HepG2 (cell line): ENCODE data around the gene TPO. TPM values are rescaled to one million over a fixed set of nuclear protein-coding genes. Genes with fewer than 3 reads are reported as not detected.

Experiments used
- ATAC-seq: fragments of 200-7000 bp; cut with Tn5 transposase; 3 replicates; pipeline ENCODE4 v1.9.1; 2020; ENCODE audit warnings: mild to moderate bottlenecking, moderate library complexity
- Bru-seq: library from RNA; stranded (reverse); fragments of 400-500 nt; gene quantifications from one replicate; lab custom pipeline; 2021; lab: Mats Ljungman, UMichigan
- BruChase-seq, 2 experiments: library from RNA; stranded (reverse); fragments of 400-500 nt; gene quantifications; one replicate each; lab custom pipeline; 2021; lab: Mats Ljungman, UMichigan
- BruUV-seq: library from RNA; stranded (reverse); fragments of 400-500 nt; replicated peaks from 2 replicates; lab custom pipeline; 2021; lab: Mats Ljungman, UMichigan
- CTCF ChIA-PET: fragments of 300-600 bp; formaldehyde crosslinking; extraction: SDS; loops from one replicate; lab custom pipeline; 2021; ENCODE audit warnings: low total read pairs, inconsistent platforms, low intra/inter-chr PET ratio; lab: Yijun Ruan, JAX
- POLR2A ChIA-PET: fragments of 350-600 bp; sonication (Branson Sonifier 250); formaldehyde crosslinking; loops from one replicate; lab custom pipeline; 2020; ENCODE audit warnings: antibody characterized with exemption, inconsistent platforms; lab: Yijun Ruan, JAX
- DNase-seq: peaks from one replicate; pipeline ENCODE4 v3.0.0-alpha.2; 2015; ENCODE audit warnings: low spot score
- FAIRE-seq: peaks from 3 replicates; lab custom pipeline; 2011; peaks lifted over from hg19 to GRCh38; lab: Jason Lieb, UNC
- H2AFZ ChIP-seq: one replicate; pipeline ENCODE4 v1.6.1; 2011; ENCODE audit warnings: low read length, inconsistent platforms
- H3K27ac ChIP-seq: fragments of 300-600 bp; 3 replicates; pipeline ENCODE4 v1.8.0; 2011; ENCODE audit warnings: mixed run types, mild to moderate bottlenecking, mixed read lengths, low read length, inconsistent platforms; ENCODE audit not compliant: insufficient read depth; ENCODE audit errors: extremely low read length
- H3K27me3 ChIP-seq, 2 experiments: fragments of 200-600 bp in 1 of 2; 2 replicates in 1 of 2; 3 replicates in 1 of 2; pipeline versions ENCODE4 v1.6.0 to v1.8.0; 2011; ENCODE audit warnings: low read length in 2 of 2, mild to moderate bottlenecking in 2 of 2, moderate library complexity in 2 of 2, inconsistent platforms in 1 of 2; ENCODE audit not compliant: insufficient read depth in 2 of 2, control insufficient read depth in 1 of 2
- H3K36me3 ChIP-seq, 2 experiments: fragments of 200-600 bp in 1 of 2; replicated peaks in 1 of 2; 2 replicates in 1 of 2; 3 replicates in 1 of 2; pipeline versions ENCODE4 v1.5.1 to v1.8.0; 2011; ENCODE audit warnings: low read length in 2 of 2, inconsistent platforms in 1 of 2; ENCODE audit not compliant: insufficient read depth in 2 of 2, control insufficient read depth in 1 of 2
- H3K4me1 ChIP-seq: 2 replicates; pipeline ENCODE4 v1.5.1; 2012; ENCODE audit warnings: low read length, inconsistent platforms; ENCODE audit not compliant: insufficient read depth
- H3K4me2 ChIP-seq: 2 replicates; pipeline ENCODE4 v1.6.0; 2011; ENCODE audit warnings: low read depth, low read length, inconsistent platforms
- H3K4me3 ChIP-seq, 3 experiments: fragments of 200-600 bp in 1 of 3; sonication (generic), shearing (Covaris generic) in 1 of 3; replicated peaks in 1 of 3; 2 replicates each; pipeline ENCODE4 v1.5.1; 2011 to 2016; ENCODE audit warnings: low read length in 3 of 3, inconsistent platforms in 2 of 3, low read depth in 2 of 3, mild to moderate bottlenecking in 2 of 3, control low read depth in 1 of 3, mixed read lengths in 1 of 3; ENCODE audit not compliant: insufficient read depth in 1 of 3
- H3K79me2 ChIP-seq: one replicate; pipeline ENCODE4 v1.6.1; 2011; ENCODE audit warnings: low read length, inconsistent platforms; ENCODE audit not compliant: insufficient read depth
- H3K9ac ChIP-seq: 2 replicates; pipeline ENCODE4 v1.6.0; 2011; ENCODE audit warnings: mild to moderate bottlenecking, low read depth, low read length, inconsistent platforms; ENCODE audit not compliant: insufficient read depth
- H3K9me3 ChIP-seq: 2 replicates; pipeline ENCODE4 v1.5.1; 2012; ENCODE audit warnings: mild to moderate bottlenecking, low read length
- H4K20me1 ChIP-seq: 2 replicates; pipeline ENCODE4 v1.6.0; 2011; ENCODE audit warnings: inconsistent platforms, mild to moderate bottlenecking, low read length, moderate library complexity; ENCODE audit not compliant: insufficient read depth
- ADNP ChIP-seq: sonication (generic); formaldehyde crosslinking; IDR thresholded peaks from 2 replicates; pipeline ENCODE4 v1.4.0; 2020; ENCODE audit warnings: missing genetic modification reagents
- CBX5 ChIP-seq: sonication (generic); formaldehyde crosslinking; IDR thresholded peaks from 2 replicates; pipeline ENCODE4 v1.4.0; 2020; ENCODE audit warnings: missing genetic modification reagents, borderline replicate concordance
- CEBPG ChIP-seq: IDR thresholded peaks from 2 replicates; pipeline ENCODE4 v1.6.1; 2016
- MXD4 ChIP-seq: IDR thresholded peaks from 2 replicates; pipeline ENCODE4 v1.6.1; 2016; ENCODE audit warnings: mild to moderate bottlenecking, missing biosample characterization, missing genetic modification reagents
- NFE2L2 ChIP-seq: fragments of 150-350 bp; IDR thresholded peaks from 2 replicates; pipeline ENCODE4 v1.6.1; 2014; ENCODE audit warnings: low read length
- RAD21 ChIP-seq: fragments of 450-650 bp; formaldehyde crosslinking; IDR thresholded peaks from 2 replicates; pipeline ENCODE4 v1.5.0; 2020; ENCODE audit warnings: mild to moderate bottlenecking
- THAP11 ChIP-seq: IDR thresholded peaks from 2 replicates; pipeline ENCODE4 v1.6.1; 2016; ENCODE audit warnings: missing biosample characterization, missing genetic modification reagents
- ZFP36 ChIP-seq: fragments of 150-350 bp; IDR thresholded peaks from 2 replicates; pipeline ENCODE4 v1.6.1; 2018; ENCODE audit warnings: borderline replicate concordance, low read length, low read depth; ENCODE audit not compliant: partially characterized antibody
- ZNF558 ChIP-seq: sonication (generic); formaldehyde crosslinking; IDR thresholded peaks from 2 replicates; pipeline ENCODE4 v1.9.0; 2022; ENCODE audit warnings: mild to moderate bottlenecking, missing genetic modification reagents, borderline replicate concordance
- WGBS: methylation state at CpG from one replicate; pipeline ENCODE4 v1.1.6; 2017; ENCODE audit warnings: low lambda C conversion rate; 5-methylcytosine and 5-hydroxymethylcytosine counted together
- in situ Hi-C: cut with HindIII; loops from 2 replicates; pipeline ENCODE4 v1.10.0; 2017; ENCODE audit warnings: low pct_unique_long_range_greater_than_20kb; ENCODE audit not compliant: extremely low pct_ligation_motif_present
- intact Hi-C: fragments of 100-400 bp; cut with micrococcal nuclease; formaldehyde crosslinking; loops from one replicate; pipeline ENCODE4 v1.10.0; 2022; ENCODE audit not compliant: unreplicated experiment
- long read RNA-seq, 2 experiments: library from RNA in 1 of 2; library from polyadenylated mRNA in 1 of 2; stranded (forward) in 1 of 2; unstranded in 1 of 2; transcript quantifications; one replicate each; pipeline ENCODE4 v2.0.0, GENCODE V29; 2019 to 2022
- polyA minus RNA-seq, 3 experiments: library from RNA; depleted of rRNA, polyadenylated mRNA; stranded (reverse); fragments of >200 nt; gene quantifications; 2 replicates each; pipeline ENCODE4 v1.2.3, GENCODE V29; 2011; ENCODE audit warnings: low replicate concordance in 1 of 3
- polyA plus RNA-seq, 8 experiments: library from polyadenylated mRNA; depleted of rRNA in 3 of 8; stranded (reverse) in 7 of 8; unstranded in 1 of 8; fragments of >200 nt; fragmentation: Illumina TruSeq in 4 of 8; extraction: Trizol in 4 of 8; gene quantifications; 2 replicates each; pipeline versions ENCODE4 v1.2.1 to v1.2.3, GENCODE V29; 2011 to 2016; ENCODE audit warnings: low read depth in 4 of 8, missing spikeins in 1 of 8, mixed read lengths in 1 of 8; ENCODE audit not compliant: insufficient read depth in 1 of 8
- total RNA-seq, 5 experiments: library from RNA; depleted of rRNA; stranded (reverse); fragments of >200 nt; fragmentation: Illumina TruSeq; extraction: Trizol; gene quantifications; 2 replicates each; pipeline ENCODE4 v1.2.3, GENCODE V29; 2016; ENCODE audit warnings: low read depth in 1 of 5
- TF ChIP-seq, protein P1 (sequence below): sonication (generic); formaldehyde crosslinking; IDR thresholded peaks from 2 replicates; pipeline ENCODE4 v1.5.0; 2020; ENCODE audit warnings: missing genetic modification reagents, mild to moderate bottlenecking, borderline replicate concordance

The TPO gene
- total RNA-seq (2016; rRNA removed; fragmentation: Illumina TruSeq; extraction: Trizol) (not detected in 2 replicates), polyA plus RNA-seq (2011; rRNA removed) (not detected in 2 replicates), polyA minus RNA-seq (2011; rRNA and poly(A)+ RNA removed; ENCODE audit: low replicate concordance) (not detected in 2 replicates), Bru-seq, nascent RNA (percentile 1 among the genes with signal in this experiment), BruChase-seq, experiment 1, labeled RNA remaining after a 6-hour chase (not detected), BruChase-seq, experiment 2, labeled RNA remaining after a 2-hour chase (not detected)
- not detected in 2 replicates for total RNA-seq (2016; cell fraction: cytosol; rRNA removed; fragmentation: Illumina TruSeq; extraction: Trizol; ENCODE audit: low read depth)
- total RNA-seq (2016; cell fraction: insoluble cytoplasmic fraction; rRNA removed; fragmentation: Illumina TruSeq; extraction: Trizol) = not detected in 2 replicates
- not detected in 2 replicates for total RNA-seq (2016; cell fraction: membrane; rRNA removed; fragmentation: Illumina TruSeq; extraction: Trizol)
- total RNA-seq (2016; cell fraction: nucleus; rRNA removed; fragmentation: Illumina TruSeq; extraction: Trizol) = not detected in 2 replicates
- polyA plus RNA-seq (2011; cell fraction: cytosol; rRNA removed) = not detected in 2 replicates
- polyA plus RNA-seq (2011; cell fraction: nucleus; rRNA removed) = not detected in 2 replicates
- not detected in 2 replicates for polyA plus RNA-seq (2012)
- polyA plus RNA-seq (2016; cell fraction: cytosol; fragmentation: Illumina TruSeq; extraction: Trizol; ENCODE audit: low read depth) = not detected in 2 replicates
- not detected in 2 replicates for polyA plus RNA-seq (2016; cell fraction: insoluble cytoplasmic fraction; fragmentation: Illumina TruSeq; extraction: Trizol; ENCODE audit: low read depth)
- polyA plus RNA-seq (2016; cell fraction: membrane; fragmentation: Illumina TruSeq; extraction: Trizol; ENCODE audit: low read depth) = not detected in 2 replicates
- polyA plus RNA-seq (2016; cell fraction: nucleus; fragmentation: Illumina TruSeq; extraction: Trizol; ENCODE audit: insufficient read depth, low read depth) = not detected in 2 replicates
- polyA minus RNA-seq (2011; cell fraction: cytosol; rRNA and poly(A)+ RNA removed) = not detected in 2 replicates
- not detected in 2 replicates for polyA minus RNA-seq (2011; cell fraction: nucleus; rRNA and poly(A)+ RNA removed)
- long read RNA-seq, experiment 1 = 0 reads
- long read RNA-seq, experiment 2 = 0 reads

- H3K27ac ChIP-seq = no peak within 1 kb of the TSS
- in situ Hi-C loops = no loop called here
- no peak for DNase-seq
- no peaks in the 10 kb centered on the region for H3K79me2 ChIP-seq
- no peak for ATAC-seq
- intact Hi-C loops = no loop called here
- FAIRE-seq = no peak
- BruUV-seq = no TSS peak
- H3K27me3 ChIP-seq = peaks cover 2 to 46% of the 10 kb centered on the region in 2 experiments
- H4K20me1 ChIP-seq = no peaks in the 10 kb centered on the region
- H3K36me3 ChIP-seq = no peaks in the 10 kb centered on the region
- ChIA-PET CTCF (no interaction called here), POLR2A (no interaction called here)
- H3K4me3 ChIP-seq = no peak within 1 kb of the TSS
- no peaks in the 10 kb centered on the region for H3K9me3 ChIP-seq
- TF ChIP-seq NFE2L2 = 0 out of 2 replicates have a peak, but pooled peaks have one; percentile 5
- TF ChIP-seq ZFP36 = no peak
- no peak within 1 kb of the TSS for H2AFZ ChIP-seq
- no peak within 1 kb of the TSS for H3K4me2 ChIP-seq
- no peak within 1 kb of the TSS for H3K9ac ChIP-seq
- WGBS = 22% methylated on average over 15 of the region's 15 CpGs
- no peaks in the 10 kb centered on the region for H3K4me1 ChIP-seq
These were observed at the start of gene TPO for GRCh38 chr2:1413156-1413710. TSS of gene TPO (plus strand) at chr2:1413463. CDS start at chr2:1414409, 946 bp downstream.

- in situ Hi-C loops (no loop called here), intact Hi-C loops (no loop called here)
- H3K4me3 ChIP-seq = no peak overlapping the region
- H3K79me2 ChIP-seq = no peaks in the 10 kb centered on the region
- no peak for TF ChIP-seq RAD21 (CRISPR knock-in tag)
- TF ChIP-seq CEBPG (CRISPR knock-in tag) = no peak
- TF ChIP-seq ADNP = no peak
- TF ChIP-seq THAP11 (CRISPR knock-in tag) = no peak
- TF ChIP-seq, protein P1, sequence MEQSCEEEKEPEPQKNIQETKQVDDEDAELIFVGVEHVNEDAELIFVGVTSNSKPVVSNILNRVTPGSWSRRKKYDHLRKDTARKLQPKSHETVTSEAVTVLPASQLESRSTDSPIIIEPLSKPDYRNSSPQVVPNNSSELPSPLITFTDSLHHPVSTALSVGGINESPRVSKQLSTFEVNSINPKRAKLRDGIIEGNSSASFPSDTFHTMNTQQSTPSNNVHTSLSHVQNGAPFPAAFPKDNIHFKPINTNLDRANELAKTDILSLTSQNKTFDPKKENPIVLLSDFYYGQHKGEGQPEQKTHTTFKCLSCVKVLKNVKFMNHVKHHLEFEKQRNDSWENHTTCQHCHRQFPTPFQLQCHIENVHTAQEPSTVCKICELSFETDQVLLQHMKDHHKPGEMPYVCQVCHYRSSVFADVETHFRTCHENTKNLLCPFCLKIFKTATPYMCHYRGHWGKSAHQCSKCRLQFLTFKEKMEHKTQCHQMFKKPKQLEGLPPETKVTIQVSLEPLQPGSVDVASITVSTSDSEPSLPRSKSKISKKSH (CRISPR knock-in tag) = no peak
- no peak for TF ChIP-seq CBX5 (CRISPR knock-in tag)
- TF ChIP-seq ZNF558 (CRISPR knock-in tag) = no peak
- no peak for TF ChIP-seq MXD4 (CRISPR knock-in tag)
- no TSS peak for BruUV-seq
- ChIA-PET CTCF (no interaction called here), POLR2A (no interaction called here)
- no peaks in the 10 kb centered on the region for H3K9me3 ChIP-seq
- WGBS = 26% methylated on average over 15 of the region's 20 CpGs
- no peaks in the 10 kb centered on the region for H3K4me1 ChIP-seq
- no peak for DNase-seq
- no peak for FAIRE-seq
- no peak overlapping the region for H3K9ac ChIP-seq
- H3K27ac ChIP-seq = no peak overlapping the region
- ATAC-seq = no peak
- no peak overlapping the region for H3K4me2 ChIP-seq
- H3K27me3 ChIP-seq = peaks cover 0 to 32% of the 10 kb centered on the region in 2 experiments; a peak in 3 of 5 replicates
- H2AFZ ChIP-seq = no peak overlapping the region
- no peaks in the 10 kb centered on the region for H4K20me1 ChIP-seq
- no peaks in the 10 kb centered on the region for H3K36me3 ChIP-seq
These were observed 46.6 kb upstream of the TPO start for GRCh38 chr2:1366546-1367134.
